Tibial nerve (tissue), 4 donors: ENCODE measurements around the gene PLEKHG1.

Source experiments
- EP300 ChIP-seq, 2 donors: sonication (generic); formaldehyde crosslinking; IDR thresholded peaks; one replicate each; pipeline ENCODE4 v1.6.1; 2017; ENCODE audit warnings: antibody characterized with exemption in 2 of 2, mild to moderate bottlenecking in 1 of 2
- TF ChIP-seq, protein P1 (sequence below), 5 experiments: fragments of 200-600 bp in 3 of 5; fragments of 450-650 bp in 2 of 5; sonication (generic) in 3 of 5; IDR thresholded peaks; one replicate each; pipeline ENCODE4 v1.5.1; 2016 to 2019; ENCODE audit warnings: antibody characterized with exemption in 5 of 5, mild to moderate bottlenecking in 3 of 5, moderate library complexity in 2 of 5

GRCh38 chr6:150616586-150616985 is 16.9 kb downstream of the PLEKHG1 start:
- TF ChIP-seq, protein P1, sequence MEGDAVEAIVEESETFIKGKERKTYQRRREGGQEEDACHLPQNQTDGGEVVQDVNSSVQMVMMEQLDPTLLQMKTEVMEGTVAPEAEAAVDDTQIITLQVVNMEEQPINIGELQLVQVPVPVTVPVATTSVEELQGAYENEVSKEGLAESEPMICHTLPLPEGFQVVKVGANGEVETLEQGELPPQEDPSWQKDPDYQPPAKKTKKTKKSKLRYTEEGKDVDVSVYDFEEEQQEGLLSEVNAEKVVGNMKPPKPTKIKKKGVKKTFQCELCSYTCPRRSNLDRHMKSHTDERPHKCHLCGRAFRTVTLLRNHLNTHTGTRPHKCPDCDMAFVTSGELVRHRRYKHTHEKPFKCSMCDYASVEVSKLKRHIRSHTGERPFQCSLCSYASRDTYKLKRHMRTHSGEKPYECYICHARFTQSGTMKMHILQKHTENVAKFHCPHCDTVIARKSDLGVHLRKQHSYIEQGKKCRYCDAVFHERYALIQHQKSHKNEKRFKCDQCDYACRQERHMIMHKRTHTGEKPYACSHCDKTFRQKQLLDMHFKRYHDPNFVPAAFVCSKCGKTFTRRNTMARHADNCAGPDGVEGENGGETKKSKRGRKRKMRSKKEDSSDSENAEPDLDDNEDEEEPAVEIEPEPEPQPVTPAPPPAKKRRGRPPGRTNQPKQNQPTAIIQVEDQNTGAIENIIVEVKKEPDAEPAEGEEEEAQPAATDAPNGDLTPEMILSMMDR (IDR thresholded peaks at IDR 0.05): no peak
- no peak for TF ChIP-seq EP300 (IDR thresholded peaks at IDR 0.05)
